Endothelial cell of umbilical vein (primary cell): ENCODE results near the gene EHD1.

Experiments used
- EZH2 ChIP-seq: IDR thresholded peaks from 2 replicates; pipeline ENCODE4 v1.6.1; 2012; ENCODE audit warnings: borderline replicate concordance, low read depth, mild to moderate bottlenecking, moderate library complexity, low read length, inconsistent platforms; ENCODE audit not compliant: severe bottlenecking
- POLR2A ChIP-seq: IDR thresholded peaks from 2 replicates; pipeline ENCODE4 v1.6.1; 2012; ENCODE audit warnings: low read depth, mild to moderate bottlenecking, control low read depth, low read length
- POLR2AphosphoS5 ChIP-seq: IDR thresholded peaks from 2 replicates; pipeline ENCODE4 v1.6.1; 2012; ENCODE audit warnings: low read depth, mild to moderate bottlenecking, control low read depth, low read length, moderate library complexity; ENCODE audit not compliant: insufficient read depth
- TF ChIP-seq, protein P1 (sequence below), 2 donors: IDR thresholded peaks; 1 replicate in 1 of 2; 2 replicates in 1 of 2; pipeline ENCODE4 v1.5.1; 2011; ENCODE audit warnings: low read length in 2 of 2, mild to moderate bottlenecking in 2 of 2, moderate library complexity in 2 of 2, control low read depth in 1 of 2, inconsistent platforms in 1 of 2, low read depth in 1 of 2; ENCODE audit not compliant: insufficient read depth in 1 of 2; ENCODE audit errors: extremely low read depth in 1 of 2
- TF ChIP-seq, protein P2 (sequence below): IDR thresholded peaks from 2 replicates; pipeline ENCODE4 v1.6.1; 2011; ENCODE audit not compliant: insufficient read depth, insufficient read length

DNA sequence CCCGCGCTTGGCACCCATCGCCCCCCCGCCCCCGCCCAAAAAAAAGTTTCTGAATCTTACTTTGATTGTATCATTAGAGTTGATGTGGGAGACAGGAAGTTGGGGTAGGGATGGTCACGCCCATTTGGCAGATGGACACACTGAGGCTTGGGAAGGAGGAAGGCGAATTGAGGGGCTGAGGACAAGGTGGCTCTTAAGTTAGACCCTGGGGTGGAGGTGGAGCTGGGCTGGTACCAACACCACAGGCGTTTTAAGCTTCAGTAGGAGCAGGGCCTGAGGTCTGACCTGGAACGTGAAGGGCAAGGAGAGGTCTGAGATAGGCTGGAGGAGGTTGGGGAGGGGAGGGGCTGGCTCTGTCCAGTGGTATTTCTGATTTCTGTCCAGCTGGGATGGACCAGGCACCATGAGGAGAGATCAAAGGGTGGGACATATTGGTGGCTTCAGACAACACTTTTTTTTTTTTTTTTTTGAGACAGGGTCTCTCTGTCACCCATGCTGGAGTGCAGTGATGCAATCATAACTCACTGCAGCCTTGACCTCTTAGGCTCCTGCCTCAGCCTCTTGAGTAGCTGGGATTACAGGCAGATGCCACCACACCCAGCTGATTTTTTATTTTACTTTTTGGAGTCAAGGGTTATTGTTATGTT is 33.2 kb downstream of the EHD1 start:
- TF ChIP-seq, protein P1, sequence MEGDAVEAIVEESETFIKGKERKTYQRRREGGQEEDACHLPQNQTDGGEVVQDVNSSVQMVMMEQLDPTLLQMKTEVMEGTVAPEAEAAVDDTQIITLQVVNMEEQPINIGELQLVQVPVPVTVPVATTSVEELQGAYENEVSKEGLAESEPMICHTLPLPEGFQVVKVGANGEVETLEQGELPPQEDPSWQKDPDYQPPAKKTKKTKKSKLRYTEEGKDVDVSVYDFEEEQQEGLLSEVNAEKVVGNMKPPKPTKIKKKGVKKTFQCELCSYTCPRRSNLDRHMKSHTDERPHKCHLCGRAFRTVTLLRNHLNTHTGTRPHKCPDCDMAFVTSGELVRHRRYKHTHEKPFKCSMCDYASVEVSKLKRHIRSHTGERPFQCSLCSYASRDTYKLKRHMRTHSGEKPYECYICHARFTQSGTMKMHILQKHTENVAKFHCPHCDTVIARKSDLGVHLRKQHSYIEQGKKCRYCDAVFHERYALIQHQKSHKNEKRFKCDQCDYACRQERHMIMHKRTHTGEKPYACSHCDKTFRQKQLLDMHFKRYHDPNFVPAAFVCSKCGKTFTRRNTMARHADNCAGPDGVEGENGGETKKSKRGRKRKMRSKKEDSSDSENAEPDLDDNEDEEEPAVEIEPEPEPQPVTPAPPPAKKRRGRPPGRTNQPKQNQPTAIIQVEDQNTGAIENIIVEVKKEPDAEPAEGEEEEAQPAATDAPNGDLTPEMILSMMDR (IDR thresholded peaks at IDR 0.05; ENCODE audit: extremely low read depth in 1 of 2, insufficient read depth in 1 of 2, low read depth in 1 of 2, low read length in 2 of 2): no peak
- TF ChIP-seq POLR2A: no peak
- TF ChIP-seq POLR2AphosphoS5: no peak
- TF ChIP-seq, protein P2, sequence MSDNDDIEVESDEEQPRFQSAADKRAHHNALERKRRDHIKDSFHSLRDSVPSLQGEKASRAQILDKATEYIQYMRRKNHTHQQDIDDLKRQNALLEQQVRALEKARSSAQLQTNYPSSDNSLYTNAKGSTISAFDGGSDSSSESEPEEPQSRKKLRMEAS: no peak
- no peak for TF ChIP-seq EZH2
